M059J (cell line): ENCODE results near the gene TCTN3. TPM values are rescaled to one million over a fixed set of nuclear protein-coding genes. Genes with fewer than 3 reads are reported as not detected.
A peak's percentile ranks its signal among the peaks of the same experiment; 100 is the strongest.
"Not testable (repeated sequence)": the region's sequence is repeated elsewhere in the genome, so short reads cannot be mapped to it uniquely, and the experiment has no call there.

Experiments used
- DNase-seq: peaks from one replicate; pipeline ENCODE4 v3.0.0-alpha.2; 2012; ENCODE audit warnings: low read depth
- total RNA-seq: library from RNA; depleted of rRNA; stranded (reverse); fragments of >200 nt; shearing (Covaris generic); gene quantifications from 2 replicates; pipeline ENCODE4 v1.2.3, GENCODE V29; 2014

Gene TCTN3
- total RNA-seq, 1 experiment from 2014 or later, result 46.7 TPM

- DNase-seq, result no peak
Measured at GRCh38 chr10:95691281-95691680, 2.4 kb downstream of the TCTN3 start.

GRCh38 chr10:95688648-95689047 lies 5.1 kb downstream of the TCTN3 start:
- DNase-seq, result no peak

GRCh38 chr10:95683966-95684365 lies 9.8 kb downstream of the TCTN3 start:
- DNase-seq, result no peak

- no peak for DNase-seq
Measured at GRCh38 chr10:95675403-95676116, 18.2 kb downstream of the TCTN3 start.

- no peak for DNase-seq
Measured at GRCh38 chr10:95674643-95675042, 19.1 kb downstream of the TCTN3 start.

GRCh38 chr10:95672641-95673040 lies 21.1 kb downstream of the TCTN3 start:
- not testable (repeated sequence) for DNase-seq

GRCh38 chr10:95664543-95664942 lies 29.2 kb downstream of the TCTN3 start:
- DNase-seq, result no peak

GRCh38 chr10:95663496-95663895 lies 30.2 kb downstream of the TCTN3 start:
- DNase-seq, result no peak

- no peak for DNase-seq
Measured at GRCh38 chr10:95661818-95662217, 31.9 kb downstream of the TCTN3 start.

- peak; percentile 67 for DNase-seq
Measured at GRCh38 chr10:95660283-95660682, 33.4 kb downstream of the TCTN3 start.

GRCh38 chr10:95657250-95657649 lies 36.5 kb downstream of the TCTN3 start:
- DNase-seq, result no peak

GRCh38 chr10:95656291-95657164 lies 37.2 kb downstream of the TCTN3 start, which contains the start of gene ALDH18A1:
Gene ALDH18A1, minus strand, starts transcription at chr10:95656711. Its CDS starts 3,334 bp downstream, at chr10:95653377.
- peak; percentile 87 for DNase-seq

- peak; percentile 26 for DNase-seq
Measured at GRCh38 chr10:95655571-95656290, 38.0 kb downstream of the TCTN3 start.

GRCh38 chr10:95653895-95654294 lies 39.8 kb downstream of the TCTN3 start:
- DNase-seq, result no peak

GRCh38 chr10:95651346-95652060 lies 42.2 kb downstream of the TCTN3 start:
- no peak for DNase-seq

GRCh38 chr10:95650232-95650631 lies 43.5 kb downstream of the TCTN3 start:
- peak; percentile 6 for DNase-seq

GRCh38 chr10:95648138-95648537 lies 45.6 kb downstream of the TCTN3 start:
- DNase-seq, result no peak

GRCh38 chr10:95646160-95646559 lies 47.6 kb downstream of the TCTN3 start:
- DNase-seq, result no peak

- no peak for DNase-seq
Measured at GRCh38 chr10:95644901-95645300, 48.8 kb downstream of the TCTN3 start.

GRCh38 chr10:95640891-95641315 lies 52.8 kb downstream of the TCTN3 start:
- no peak for DNase-seq

GRCh38 chr10:95637911-95638310 lies 55.8 kb downstream of the TCTN3 start:
- no peak for DNase-seq
